A549 (cell line): Measurements from ENCODE around the gene SLC36A1. TPM values are rescaled to one million over a fixed set of nuclear protein-coding genes. Genes with fewer than 3 reads are reported as not detected.
A peak's percentile ranks its signal among the peaks of the same experiment; 100 is the strongest.

Experiments used
- ATAC-seq, 2 experiments: fragments of 200-7000 bp in 1 of 2; fragments of >200 bp in 1 of 2; cut with Nextera tagmentation in 1 of 2; cut with Tn5 transposase in 1 of 2; 3 replicates each; pipeline versions ENCODE4 v1.8.0 to v1.9.1; 2018 to 2020; ENCODE audit warnings: mild to moderate bottlenecking in 1 of 2, moderate library complexity in 1 of 2
- CTCF ChIA-PET: fragments of 300-600 bp; sonication (Branson Sonifier 250); formaldehyde crosslinking; extraction: SDS; loops from one replicate; lab custom pipeline; 2021; ENCODE audit warnings: antibody characterized with exemption, inconsistent platforms; lab: Yijun Ruan, JAX
- POLR2A ChIA-PET: fragments of 350-600 bp; formaldehyde crosslinking; extraction: SDS; loops from one replicate; lab custom pipeline; 2021; ENCODE audit warnings: antibody characterized with exemption, inconsistent platforms; lab: Yijun Ruan, JAX
- DNase-seq, 2 experiments: peaks; one replicate each; pipeline versions ENCODE4 v3.0.0 to v3.0.0-alpha.2; 2011 to 2016; ENCODE audit warnings: low read depth in 1 of 2, low spot score in 1 of 2
- FAIRE-seq: peaks from 2 replicates; lab custom pipeline; 2011; peaks lifted over from hg19 to GRCh38; lab: Jason Lieb, UNC
- H3K27ac ChIP-seq, 2 experiments: fragments of >200 bp; sonication (Bioruptor Twin); formaldehyde crosslinking; 3 replicates each; pipeline ENCODE4 v1.5.1; 2016 to 2017
- H3K4me1 ChIP-seq: fragments of >200 bp; sonication (Bioruptor Twin); formaldehyde crosslinking; 3 replicates; pipeline ENCODE4 v1.6.1; 2016
- H3K4me2 ChIP-seq: fragments of >200 bp; sonication (Bioruptor Twin); formaldehyde crosslinking; 3 replicates; pipeline ENCODE4 v1.6.1; 2016
- H3K4me3 ChIP-seq: fragments of >200 bp; sonication (Bioruptor Twin); formaldehyde crosslinking; 3 replicates; pipeline ENCODE4 v1.5.1; 2016
- H3K9me3 ChIP-seq: fragments of >200 bp; sonication (Bioruptor Twin); formaldehyde crosslinking; 3 replicates; pipeline ENCODE4 v1.6.1; 2016
- ATOH8 ChIP-seq: fragments of 250-450 bp; sonication (Bioruptor Pico); IDR thresholded peaks from 2 replicates; pipeline ENCODE4 v1.5.0; 2020; ENCODE audit warnings: low read depth, mild to moderate bottlenecking, moderate library complexity
- CEBPB ChIP-seq, 2 experiments: fragments of >200 bp in 1 of 2; sonication (Bioruptor Twin) in 1 of 2; formaldehyde crosslinking in 1 of 2; IDR thresholded peaks; 2 replicates each; pipeline ENCODE4 v1.6.1; 2012 to 2016
- CHD2 ChIP-seq: fragments of 150-350 bp; IDR thresholded peaks from 2 replicates; pipeline ENCODE4 v1.6.1; 2014; ENCODE audit warnings: low read length; ENCODE audit not compliant: partially characterized antibody
- EHF ChIP-seq: fragments of 250-450 bp; sonication (Bioruptor Pico); IDR thresholded peaks from 2 replicates; pipeline ENCODE4 v1.5.0; 2020; ENCODE audit warnings: mild to moderate bottlenecking
- ELK1 ChIP-seq: fragments of 150-350 bp; IDR thresholded peaks from 2 replicates; pipeline ENCODE4 v1.6.1; 2014; ENCODE audit warnings: low read depth, mild to moderate bottlenecking, low read length
- ESRRA ChIP-seq: fragments of 150-350 bp; IDR thresholded peaks from 2 replicates; pipeline ENCODE4 v1.6.1; 2014; ENCODE audit warnings: mild to moderate bottlenecking, low read length, borderline replicate concordance
- FOSB ChIP-seq: fragments of 250-450 bp; sonication (Bioruptor Pico); IDR thresholded peaks from 2 replicates; pipeline ENCODE4 v1.5.0; 2020; ENCODE audit warnings: mild to moderate bottlenecking, moderate library complexity
- FOSL2 ChIP-seq, 2 experiments: fragments of 450-650 bp in 1 of 2; fragments of >200 bp in 1 of 2; sonication (Bioruptor Twin) in 1 of 2; formaldehyde crosslinking; IDR thresholded peaks; 2 replicates each; pipeline versions ENCODE4 v1.5.0 to v1.6.1; 2016 to 2020; ENCODE audit warnings: mild to moderate bottlenecking in 1 of 2, moderate library complexity in 1 of 2
- HEYL ChIP-seq: fragments of 250-450 bp; sonication (Bioruptor Pico); IDR thresholded peaks from 2 replicates; pipeline ENCODE4 v1.8.0; 2021; ENCODE audit warnings: mild to moderate bottlenecking, moderate library complexity
- HOXA7 ChIP-seq: fragments of 250-450 bp; sonication (Bioruptor Pico); IDR thresholded peaks from 2 replicates; pipeline ENCODE4 v1.5.0; 2020; ENCODE audit warnings: mild to moderate bottlenecking, moderate library complexity
- HOXB13 ChIP-seq: fragments of 250-450 bp; sonication (Bioruptor Pico); IDR thresholded peaks from 2 replicates; pipeline ENCODE4 v1.5.0; 2020; ENCODE audit warnings: low read depth, mild to moderate bottlenecking, moderate library complexity
- HOXB5 ChIP-seq: fragments of 250-450 bp; sonication (Bioruptor Pico); IDR thresholded peaks from 2 replicates; pipeline ENCODE4 v1.5.0; 2020; ENCODE audit warnings: mild to moderate bottlenecking, moderate library complexity
- KDM1A ChIP-seq: fragments of 200-600 bp; sonication (generic); IDR thresholded peaks from 2 replicates; pipeline ENCODE4 v1.6.1; 2016; ENCODE audit warnings: low read depth, mild to moderate bottlenecking
- KDM5A ChIP-seq: fragments of 200-600 bp; sonication (generic); IDR thresholded peaks from 2 replicates; pipeline ENCODE4 v1.6.1; 2016; ENCODE audit warnings: antibody characterized with exemption, mild to moderate bottlenecking
- MAZ ChIP-seq: fragments of 150-350 bp; IDR thresholded peaks from 2 replicates; pipeline ENCODE4 v1.6.1; 2014; ENCODE audit warnings: antibody characterized with exemption, low read depth, low read length, borderline replicate concordance
- MYC ChIP-seq: IDR thresholded peaks from 2 replicates; pipeline ENCODE4 v1.6.1; 2012; ENCODE audit warnings: mild to moderate bottlenecking, inconsistent platforms, low read length, improper control_type of control experiment, borderline replicate concordance
- NFE2L2 ChIP-seq: fragments of 150-350 bp; conservative IDR thresholded peaks from 2 replicates; pipeline ENCODE4 v1.6.1; 2014; ENCODE audit warnings: low read length
- NPAS2 ChIP-seq: fragments of 250-450 bp; sonication (Bioruptor Pico); IDR thresholded peaks from 2 replicates; pipeline ENCODE4 v1.8.0; 2022; ENCODE audit warnings: mild to moderate bottlenecking, moderate library complexity, borderline replicate concordance
- NR3C1 ChIP-seq: fragments of >200 bp; sonication (Bioruptor Twin); formaldehyde crosslinking; IDR thresholded peaks from 3 replicates; pipeline ENCODE4 v1.6.1; 2017
- RAD21 ChIP-seq, 2 experiments: fragments of >200 bp in 1 of 2; sonication (Bioruptor Twin) in 1 of 2; formaldehyde crosslinking in 1 of 2; IDR thresholded peaks in 1 of 2; conservative IDR thresholded peaks in 1 of 2; 2 replicates in 1 of 2; 3 replicates in 1 of 2; pipeline ENCODE4 v1.6.1; 2012 to 2018; ENCODE audit warnings: inconsistent platforms in 1 of 2
- RARB ChIP-seq: fragments of 250-450 bp; sonication (Bioruptor Pico); IDR thresholded peaks from 2 replicates; pipeline ENCODE4 v1.8.0; 2021; ENCODE audit warnings: mild to moderate bottlenecking, moderate library complexity
- TP53 ChIP-seq: fragments of 250-450 bp; sonication (Bioruptor Pico); IDR thresholded peaks from 2 replicates; pipeline ENCODE4 v1.5.0; 2021; ENCODE audit warnings: mild to moderate bottlenecking, moderate library complexity
- ZNF302 ChIP-seq: fragments of 250-450 bp; sonication (Bioruptor Pico); IDR thresholded peaks from 2 replicates; pipeline ENCODE4 v1.9.0; 2021; ENCODE audit warnings: inconsistent platforms, mild to moderate bottlenecking, moderate library complexity
- WGBS: methylation state at CpG from one replicate; pipeline ENCODE4 v1.1.6; 2017; ENCODE audit errors: missing lambda C conversion rate; 5-methylcytosine and 5-hydroxymethylcytosine counted together
- polyA plus RNA-seq, 4 experiments: library from polyadenylated mRNA; depleted of rRNA in 3 of 4; stranded (reverse); fragments of >200 nt; fragmentation: RNase III in 1 of 4; extraction: RNeasy Plus Mini Kit Qiagen cat#74134 plus additional on column Dnase treatment in 1 of 4; gene quantifications; 2 replicates in 3 of 4; 3 replicates in 1 of 4; pipeline ENCODE4 v1.2.3, GENCODE V29; 2011 to 2017
- TF ChIP-seq, protein P1 (sequence below): fragments of >200 bp; sonication (Bioruptor Twin); formaldehyde crosslinking; IDR thresholded peaks from 2 replicates; pipeline ENCODE4 v1.6.1; 2016
- TF ChIP-seq, protein P2 (sequence below): fragments of >200 bp; sonication (Bioruptor Twin); formaldehyde crosslinking; IDR thresholded peaks from 3 replicates; pipeline ENCODE4 v1.6.1; 2016

The SLC36A1 gene
- polyA plus RNA-seq, 2 of the 4 experiments (the other 2 are of a cell fraction): 7.4 to 10.8 TPM

DNA sequence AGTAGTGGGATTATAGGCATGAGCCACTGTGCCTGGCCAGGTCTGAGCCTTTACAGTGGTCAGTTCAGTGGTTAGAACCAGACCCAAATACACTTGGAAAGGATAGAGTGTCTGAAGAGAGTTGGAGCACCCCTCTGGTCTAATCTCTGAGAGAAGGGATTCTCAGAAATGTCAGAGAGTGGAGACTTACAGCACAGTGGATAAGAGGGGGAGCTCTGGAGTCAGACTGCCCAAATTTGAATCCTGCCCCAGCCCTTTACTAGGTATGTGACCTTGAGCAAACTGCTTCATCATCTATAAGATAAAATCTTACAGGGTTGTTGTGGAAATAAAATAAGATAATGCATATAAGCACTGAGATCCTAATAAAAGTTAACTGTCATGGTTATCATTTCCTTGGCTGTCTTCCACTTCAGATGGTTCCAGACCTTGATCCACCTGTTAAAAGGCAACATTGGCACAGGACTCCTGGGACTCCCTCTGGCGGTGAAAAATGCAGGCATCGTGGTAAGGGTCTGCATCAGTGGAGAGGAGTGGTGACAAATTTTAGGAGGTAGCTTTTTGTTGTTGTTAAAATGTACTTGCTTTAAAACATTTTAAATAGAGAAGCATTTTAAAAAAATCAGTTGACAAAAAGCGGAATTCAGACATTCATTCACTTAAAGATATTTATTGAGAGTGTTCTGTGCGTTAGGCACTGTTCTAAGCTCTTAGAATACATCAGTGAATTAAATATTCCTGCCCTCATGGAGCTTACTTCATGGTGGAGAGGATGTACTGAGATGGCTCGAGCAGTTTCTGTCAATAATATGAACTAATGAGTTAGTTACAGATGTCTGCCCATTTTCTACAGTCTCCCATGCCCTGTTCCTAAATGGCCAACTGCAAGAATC is 16.0 kb downstream of the SLC36A1 start (continued):
- TF ChIP-seq ELK1 (no peak), FOSL2 (IDR thresholded peaks at IDR 0.05) (no peak), FOSL2 (CRISPR knock-in tag; IDR thresholded peaks at IDR 0.05) (no peak), CHD2 (no peak), NR3C1 (no peak), HOXA7 (CRISPR knock-in tag) (no peak), RAD21 (conservative IDR thresholded peaks at IDR 0.05 in 1 of 2, IDR thresholded peaks at IDR 0.05 in 1 of 2) (0 out of 5 replicates have a peak, but pooled peaks of 1 of the 2 experiments have one; percentile 14), NPAS2 (no peak)
- TF ChIP-seq, protein P1, sequence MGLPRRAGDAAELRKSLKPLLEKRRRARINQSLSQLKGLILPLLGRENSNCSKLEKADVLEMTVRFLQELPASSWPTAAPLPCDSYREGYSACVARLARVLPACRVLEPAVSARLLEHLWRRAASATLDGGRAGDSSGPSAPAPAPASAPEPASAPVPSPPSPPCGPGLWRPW: no peak

- Histone ChIP-seq H3K4me3 (no peak overlapping the region), H3K4me1 (no peaks in the 10 kb centered on the region), H3K27ac (no peak overlapping the region)
- POLR2A ChIA-PET: no interaction called here
- TF ChIP-seq FOSB (CRISPR knock-in tag) (no peak), HEYL (CRISPR knock-in tag) (no peak), HOXB13 (CRISPR knock-in tag) (no peak), ESRRA (no peak), ATOH8 (CRISPR knock-in tag) (no peak), KDM1A (no peak), ZNF302 (CRISPR knock-in tag) (no peak)
- TF ChIP-seq, all 56 proteins: peak for 0
- H3K9me3 ChIP-seq: no peaks in the 10 kb centered on the region
- CTCF ChIA-PET: interaction anchor here (1.0 to 1.8 kb wide), 7 partner anchors 10 to 276 kb away, joined by 3 to 8 read pairs (median 3); partner anchors contain the start of gene SLC36A1
- ATAC-seq (no peak), FAIRE-seq (no peak), DNase-seq (no peak)
- 61% methylated on average over 4 of the region's 4 CpGs for WGBS
- no peak overlapping the region for H3K4me2 ChIP-seq
These were observed 16.7 kb downstream of the SLC36A1 start for GRCh38 chr5:151464101-151464500.

- no peak overlapping the region for H3K27ac ChIP-seq
- no peaks in the 10 kb centered on the region for H3K4me1 ChIP-seq
- no peak overlapping the region for H3K4me3 ChIP-seq
- POLR2A ChIA-PET: no interaction called here
- DNase-seq: no peak
- FAIRE-seq: no peak
- no peak for TF ChIP-seq TP53
- TF ChIP-seq HOXB5: no peak
- no peak for TF ChIP-seq CEBPB (IDR thresholded peaks at IDR 0.05)
- TF ChIP-seq, all 56 proteins: peak for 0
- ATAC-seq: no peak
- Histone ChIP-seq H3K9me3 (no peaks in the 10 kb centered on the region), H3K4me2 (no peak overlapping the region)
- 71% methylated on average over 4 of the region's 4 CpGs for WGBS
- CTCF ChIA-PET: interaction anchor here (1.5 to 1.6 kb wide), 2 partner anchors 17 to 18 kb away, joined by 3 read pairs; partner anchors contain the start of gene SLC36A1
These were observed 18.1 kb downstream of the SLC36A1 start for GRCh38 chr5:151465476-151465875.

DNA sequence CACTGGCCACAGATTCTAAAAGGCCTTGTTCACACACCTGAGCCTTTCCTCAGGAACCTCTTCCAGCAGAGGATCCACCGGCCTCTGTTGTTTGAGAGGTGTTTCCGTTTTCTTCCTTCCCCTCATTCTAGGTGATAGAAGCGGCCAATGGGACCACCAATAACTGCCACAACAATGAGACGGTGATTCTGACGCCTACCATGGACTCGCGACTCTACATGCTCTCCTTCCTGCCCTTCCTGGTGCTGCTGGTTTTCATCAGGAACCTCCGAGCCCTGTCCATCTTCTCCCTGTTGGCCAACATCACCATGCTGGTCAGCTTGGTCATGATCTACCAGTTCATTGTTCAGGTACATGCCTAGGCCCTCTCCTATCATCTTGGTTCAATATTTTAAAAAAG is 20.2 kb downstream of the SLC36A1 start:
- Histone ChIP-seq H3K9me3 (no peaks in the 10 kb centered on the region), H3K4me3 (no peak overlapping the region), H3K4me2 (no peak overlapping the region), H3K27ac (no peak overlapping the region), H3K4me1 (no peaks in the 10 kb centered on the region)
- DNase-seq (no peak), FAIRE-seq (no peak), ATAC-seq (no peak)
- ChIA-PET CTCF (interaction anchor here (0.7 kb wide), 1 partner anchor 184 kb away, joined by 3 read pairs; no protein-coding TSS in a partner anchor), POLR2A (no interaction called here)
- WGBS: 92% methylated on average over 8 of the region's 8 CpGs
- TF ChIP-seq RARB (CRISPR knock-in tag) (no peak), MYC (no peak), NPAS2 (no peak), NFE2L2 (no peak), KDM5A (no peak), ELK1 (no peak), MAZ (no peak), NR3C1 (no peak), ESRRA (no peak), EHF (CRISPR knock-in tag) (no peak), HEYL (CRISPR knock-in tag) (no peak)
- TF ChIP-seq, protein P2, sequence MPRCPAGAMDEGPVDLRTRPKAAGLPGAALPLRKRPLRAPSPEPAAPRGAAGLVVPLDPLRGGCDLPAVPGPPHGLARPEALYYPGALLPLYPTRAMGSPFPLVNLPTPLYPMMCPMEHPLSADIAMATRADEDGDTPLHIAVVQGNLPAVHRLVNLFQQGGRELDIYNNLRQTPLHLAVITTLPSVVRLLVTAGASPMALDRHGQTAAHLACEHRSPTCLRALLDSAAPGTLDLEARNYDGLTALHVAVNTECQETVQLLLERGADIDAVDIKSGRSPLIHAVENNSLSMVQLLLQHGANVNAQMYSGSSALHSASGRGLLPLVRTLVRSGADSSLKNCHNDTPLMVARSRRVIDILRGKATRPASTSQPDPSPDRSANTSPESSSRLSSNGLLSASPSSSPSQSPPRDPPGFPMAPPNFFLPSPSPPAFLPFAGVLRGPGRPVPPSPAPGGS: no peak
